GM18867 (cell line): ENCODE measurements around the gene P2RX2.

Experiments used
- ATAC-seq: cut with Tn5 transposase; IDR thresholded peaks from one replicate; pipeline ENCODE4 v1.9.1; 2021; ENCODE audit warnings: mild to moderate bottlenecking, moderate library complexity; ENCODE audit not compliant: unreplicated experiment

P2RX2 gene

DNA sequence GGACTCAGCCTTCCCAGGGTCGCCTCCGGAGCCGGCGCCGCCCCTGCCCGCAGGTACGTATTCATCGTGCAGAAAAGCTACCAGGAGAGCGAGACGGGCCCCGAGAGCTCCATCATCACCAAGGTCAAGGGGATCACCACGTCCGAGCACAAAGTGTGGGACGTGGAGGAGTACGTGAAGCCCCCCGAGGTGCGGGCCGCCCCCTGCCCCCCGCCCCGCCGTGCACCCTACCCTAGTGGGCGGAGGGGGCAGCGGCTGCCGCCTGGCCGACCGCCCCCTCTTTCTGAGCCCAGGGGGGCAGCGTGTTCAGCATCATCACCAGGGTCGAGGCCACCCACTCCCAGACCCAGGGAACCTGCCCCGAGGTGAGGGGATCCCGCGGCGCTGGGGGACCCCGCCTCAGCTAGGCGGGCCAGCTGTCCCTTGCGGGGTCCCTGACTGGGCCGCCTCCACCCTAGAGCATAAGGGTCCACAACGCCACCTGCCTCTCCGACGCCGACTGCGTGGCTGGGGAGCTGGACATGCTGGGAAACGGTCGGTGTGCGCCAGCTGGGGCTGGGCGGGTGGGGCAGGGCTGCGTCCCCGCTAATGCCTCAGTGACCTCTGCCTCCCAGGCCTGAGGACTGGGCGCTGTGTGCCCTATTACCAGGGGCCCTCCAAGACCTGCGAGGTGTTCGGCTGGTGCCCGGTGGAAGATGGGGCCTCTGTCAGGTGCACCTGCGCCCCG, 973 bp downstream of the P2RX2 start:
- ATAC-seq, result no peak

DNA sequence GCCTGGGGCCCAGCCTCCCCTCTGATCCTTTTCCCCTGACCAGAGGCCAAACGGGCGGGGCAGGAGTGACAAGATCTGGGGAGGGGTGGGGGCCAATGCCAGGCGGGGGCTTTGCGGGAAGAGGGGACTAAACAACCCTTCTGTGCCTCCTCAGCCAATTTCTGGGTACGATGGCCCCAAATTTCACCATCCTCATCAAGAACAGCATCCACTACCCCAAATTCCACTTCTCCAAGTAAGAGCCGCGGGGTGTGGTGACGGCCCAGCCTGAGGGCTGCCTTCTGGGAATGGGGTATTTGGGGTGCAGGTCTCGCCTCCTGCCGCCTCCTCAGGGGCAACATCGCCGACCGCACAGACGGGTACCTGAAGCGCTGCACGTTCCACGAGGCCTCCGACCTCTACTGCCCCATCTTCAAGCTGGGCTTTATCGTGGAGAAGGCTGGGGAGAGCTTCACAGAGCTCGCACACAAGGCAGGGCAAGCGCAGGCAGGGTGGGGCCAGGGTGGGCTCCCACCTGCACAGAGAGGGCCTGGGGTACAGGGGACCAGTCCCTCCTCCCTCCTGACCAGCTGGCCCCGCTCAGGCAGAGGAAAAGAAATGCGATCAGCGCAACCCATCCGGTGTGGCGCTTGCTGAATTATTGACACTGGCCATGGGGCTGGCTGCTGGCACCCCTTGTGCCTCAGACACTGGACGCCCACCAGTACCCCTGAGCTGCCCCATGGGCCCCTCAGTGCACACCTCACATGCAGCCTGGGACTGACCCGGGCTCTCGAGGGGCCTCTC, 1.7 kb downstream of the P2RX2 start:
- ATAC-seq, result no peak

DNA sequence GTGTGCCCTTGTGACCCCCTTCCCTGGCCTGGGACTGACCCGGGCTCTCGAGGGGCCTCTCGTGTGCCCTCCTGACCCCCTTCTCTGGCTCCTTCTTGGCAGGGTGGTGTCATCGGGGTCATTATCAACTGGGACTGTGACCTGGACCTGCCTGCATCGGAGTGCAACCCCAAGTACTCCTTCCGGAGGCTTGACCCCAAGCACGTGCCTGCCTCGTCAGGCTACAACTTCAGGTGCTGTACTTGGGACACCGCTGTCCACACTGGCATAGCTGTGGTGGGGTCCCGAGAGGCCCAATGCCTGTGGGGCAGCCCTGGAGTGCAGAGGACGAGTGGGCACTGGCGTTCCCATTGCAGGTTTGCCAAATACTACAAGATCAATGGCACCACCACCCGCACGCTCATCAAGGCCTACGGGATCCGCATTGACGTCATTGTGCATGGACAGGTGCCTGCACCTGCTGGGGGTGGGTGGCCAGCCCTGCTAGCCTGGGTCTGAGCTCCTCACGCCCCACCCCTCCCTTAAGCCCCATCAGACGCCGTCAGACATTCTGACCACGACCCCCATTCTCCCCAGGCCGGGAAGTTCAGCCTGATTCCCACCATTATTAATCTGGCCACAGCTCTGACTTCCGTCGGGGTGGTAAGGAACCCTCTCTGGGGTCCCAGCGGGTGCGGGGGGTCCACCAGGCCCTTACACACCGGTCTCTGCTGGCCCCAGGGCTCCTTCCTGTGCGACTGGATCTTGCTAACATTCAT, 2.5 kb downstream of the P2RX2 start:
- ATAC-seq, result no peak

DNA sequence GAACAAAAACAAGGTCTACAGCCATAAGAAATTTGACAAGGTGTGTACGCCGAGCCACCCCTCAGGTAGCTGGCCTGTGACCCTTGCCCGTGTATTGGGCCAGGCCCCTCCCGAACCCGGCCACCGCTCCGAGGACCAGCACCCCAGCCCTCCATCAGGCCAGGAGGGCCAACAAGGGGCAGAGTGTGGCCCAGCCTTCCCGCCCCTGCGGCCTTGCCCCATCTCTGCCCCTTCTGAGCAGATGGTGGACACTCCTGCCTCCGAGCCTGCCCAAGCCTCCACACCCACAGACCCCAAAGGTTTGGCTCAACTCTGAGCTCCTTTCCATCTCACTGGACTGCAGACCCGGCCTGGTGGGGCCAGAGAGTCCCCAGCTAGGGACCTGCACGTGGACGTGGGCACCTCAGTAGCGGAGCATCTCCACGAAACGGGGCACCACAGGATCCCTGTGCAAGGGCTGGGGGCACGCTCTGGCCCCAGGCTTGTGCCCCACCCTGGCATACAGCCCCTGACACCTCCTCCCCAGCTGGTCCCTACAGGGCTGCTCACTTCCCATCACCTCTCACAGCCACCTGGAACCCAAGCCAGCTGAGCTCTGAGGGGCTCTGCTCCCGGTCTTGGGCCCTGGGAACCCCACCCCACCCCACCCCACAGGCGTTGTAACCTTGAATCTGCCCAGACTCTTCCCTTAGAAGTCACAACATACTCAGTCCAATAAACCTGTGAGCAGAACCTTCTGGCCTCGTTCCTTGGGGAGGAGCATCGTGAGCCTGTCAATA, 3.3 kb downstream of the P2RX2 start:
- no peak for ATAC-seq

DNA sequence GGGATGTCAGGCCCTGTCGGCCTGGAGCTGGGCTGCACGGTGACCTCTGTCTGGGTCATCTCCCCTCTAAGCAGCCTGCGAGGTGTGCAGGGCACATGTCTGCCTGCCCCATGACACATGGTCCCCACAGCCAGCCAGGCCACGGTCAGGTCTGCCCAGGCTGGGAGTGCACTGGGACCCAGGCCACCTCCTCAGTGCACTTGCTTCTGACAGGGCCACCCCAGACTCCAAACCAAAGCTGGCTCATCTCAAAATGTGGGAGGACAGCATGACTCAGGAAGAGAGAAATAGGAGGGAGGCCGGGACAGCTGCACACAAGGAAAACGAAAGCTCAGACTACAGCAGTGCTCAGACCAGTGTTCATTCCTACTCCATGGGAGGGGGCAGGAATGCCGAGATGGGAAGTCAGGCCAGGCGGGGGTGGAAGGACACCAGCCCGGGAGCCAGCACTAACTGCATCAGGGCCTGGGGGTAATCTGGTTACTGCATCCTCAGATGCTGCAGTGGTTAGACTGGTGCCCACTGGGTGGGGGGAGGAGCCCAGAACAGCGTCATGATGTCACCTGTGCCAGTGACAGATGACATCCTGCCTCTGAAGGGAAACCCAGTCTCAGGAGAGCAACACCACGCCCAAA, 4.0 kb downstream of the P2RX2 start:
- no peak for ATAC-seq

DNA sequence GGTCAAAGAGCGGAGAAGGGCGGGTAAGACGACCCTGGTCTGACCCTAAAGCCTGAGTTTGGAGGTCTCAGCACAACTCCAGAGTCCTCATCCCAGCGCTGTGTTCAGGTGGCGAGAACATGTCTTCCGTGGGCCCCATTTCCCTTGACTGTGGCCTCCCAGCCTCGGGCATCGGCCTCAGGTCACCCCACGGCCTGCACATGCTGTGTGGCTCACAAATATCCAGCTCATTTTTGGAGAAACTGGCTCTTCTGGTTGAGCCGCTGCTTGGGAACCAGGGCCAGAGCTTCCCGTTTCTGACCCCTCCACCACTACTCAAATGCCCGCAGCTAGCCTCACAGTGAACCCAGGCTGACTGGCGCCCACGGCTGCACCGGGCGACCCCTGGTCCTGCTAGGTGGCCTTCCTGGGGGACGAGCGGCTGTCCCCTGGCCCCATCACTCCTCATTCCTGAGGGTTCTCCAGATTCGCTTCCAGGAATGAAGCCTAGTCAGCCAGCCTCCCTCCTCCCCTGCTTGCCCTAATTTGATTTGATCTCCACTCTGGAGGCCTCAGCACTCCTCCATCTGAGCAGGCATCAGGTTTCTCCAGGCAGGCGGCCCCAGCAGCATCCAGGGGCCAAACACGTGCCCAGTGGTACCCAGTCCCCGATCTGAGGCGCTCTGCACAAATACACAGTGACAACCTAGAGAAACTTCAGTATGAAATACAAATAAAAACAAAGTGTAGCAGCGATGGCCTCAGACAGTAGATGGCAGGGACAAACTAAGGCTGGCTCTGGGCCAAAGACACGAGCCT, 4.7 kb downstream of the P2RX2 start:
- no peak for ATAC-seq

DNA sequence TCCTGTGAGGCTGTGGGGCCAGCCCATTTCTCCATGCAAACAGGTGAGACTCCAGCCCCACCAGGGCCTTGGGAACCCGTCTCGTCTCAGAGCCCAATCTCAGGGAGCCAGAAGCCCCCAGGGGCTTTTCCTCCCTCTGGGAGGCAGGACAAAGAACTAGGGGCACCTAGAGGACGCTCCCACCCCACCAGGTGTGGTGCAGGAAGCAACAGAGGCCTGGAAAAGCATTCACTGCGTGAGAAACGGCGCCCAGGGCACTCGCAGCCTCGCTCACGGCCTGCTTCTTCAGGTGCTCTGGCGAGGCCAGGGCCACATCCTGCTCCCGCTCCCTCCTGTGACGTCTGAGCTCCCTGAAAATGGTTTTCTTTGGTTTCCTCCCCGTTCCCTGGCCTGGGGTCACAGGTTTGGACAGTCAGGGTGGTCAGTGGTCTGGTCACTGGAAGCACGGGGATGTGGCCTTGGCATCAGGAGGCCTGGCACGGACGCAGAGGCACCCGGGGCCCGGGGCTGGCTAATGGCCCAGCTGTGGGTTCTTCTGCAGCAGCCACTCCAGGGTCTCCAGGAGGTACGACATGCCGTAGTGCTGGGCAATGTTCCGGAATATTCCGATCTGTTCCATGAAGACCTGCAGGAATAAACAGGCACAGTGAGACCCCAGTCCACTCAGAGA, 5.7 kb downstream of the P2RX2 start:
- ATAC-seq, result no peak

DNA sequence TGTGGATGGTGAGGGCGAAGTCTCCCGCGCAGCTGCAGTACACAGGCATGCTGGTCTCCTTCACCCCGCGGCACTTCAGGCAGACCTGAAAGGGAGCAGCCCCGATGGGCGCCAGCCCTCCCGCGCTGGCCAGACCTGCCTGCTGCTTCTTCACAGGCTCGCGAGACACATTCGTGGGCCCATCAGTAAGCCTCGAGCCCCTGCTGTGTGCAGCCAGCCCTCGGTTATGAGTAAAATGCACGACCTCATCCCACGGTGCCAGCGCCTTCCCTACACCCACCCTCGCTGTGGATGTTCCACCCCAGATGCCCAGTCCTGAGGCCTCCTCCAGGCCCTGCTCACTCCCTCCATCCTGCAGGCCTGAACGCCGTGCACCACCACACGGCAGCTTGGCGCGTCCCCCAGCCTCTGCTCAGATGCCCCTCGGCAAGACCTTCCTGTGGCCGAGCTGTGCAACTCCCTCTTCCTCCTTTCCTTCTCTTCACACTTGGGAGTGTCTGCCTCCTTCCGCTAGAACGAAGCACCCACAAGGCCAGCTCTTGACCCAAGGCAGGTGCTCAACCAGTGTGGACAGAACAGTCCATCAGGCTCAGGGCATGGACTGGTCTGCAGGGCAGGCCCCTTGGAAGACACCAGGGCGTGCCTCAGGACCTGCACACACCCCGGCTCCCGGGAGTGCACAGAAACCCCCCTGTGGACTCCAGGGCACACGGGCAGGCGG, 6.5 kb downstream of the P2RX2 start:
- no peak for ATAC-seq

DNA sequence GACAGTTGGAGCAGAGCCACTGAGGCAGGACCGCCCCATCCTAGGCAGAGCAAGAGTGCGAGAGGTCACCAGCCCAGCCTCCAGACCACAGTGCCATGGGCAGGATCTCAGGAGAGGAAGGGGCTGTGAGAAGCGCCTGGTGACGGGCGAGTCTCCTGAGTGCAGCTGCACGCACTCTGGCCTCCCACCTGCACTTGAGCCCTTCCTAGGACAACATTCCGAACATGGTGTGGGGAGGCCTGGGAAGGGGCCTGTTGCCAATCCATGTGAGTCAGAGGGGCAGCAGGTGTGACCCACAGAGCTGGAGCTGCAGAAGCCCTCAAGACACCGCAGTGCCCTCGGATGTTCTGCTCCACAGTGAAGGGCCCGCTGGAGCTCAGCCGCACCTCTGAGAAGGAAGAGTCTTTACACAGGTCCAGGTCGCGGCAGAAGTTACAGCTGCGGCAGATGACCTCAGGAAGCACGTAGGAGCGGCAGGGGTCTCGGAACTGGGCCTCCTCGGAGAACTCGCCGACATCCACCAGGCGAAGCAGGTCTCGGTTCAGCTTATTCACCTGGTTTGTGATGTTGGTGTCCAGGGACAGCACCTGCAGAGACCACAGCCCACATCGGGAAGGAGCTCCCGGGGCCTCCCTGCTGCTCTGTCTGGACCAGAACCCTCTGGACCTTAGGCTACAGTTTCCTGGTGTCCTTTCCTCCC, 7.3 kb downstream of the P2RX2 start:
- ATAC-seq, result no peak

DNA sequence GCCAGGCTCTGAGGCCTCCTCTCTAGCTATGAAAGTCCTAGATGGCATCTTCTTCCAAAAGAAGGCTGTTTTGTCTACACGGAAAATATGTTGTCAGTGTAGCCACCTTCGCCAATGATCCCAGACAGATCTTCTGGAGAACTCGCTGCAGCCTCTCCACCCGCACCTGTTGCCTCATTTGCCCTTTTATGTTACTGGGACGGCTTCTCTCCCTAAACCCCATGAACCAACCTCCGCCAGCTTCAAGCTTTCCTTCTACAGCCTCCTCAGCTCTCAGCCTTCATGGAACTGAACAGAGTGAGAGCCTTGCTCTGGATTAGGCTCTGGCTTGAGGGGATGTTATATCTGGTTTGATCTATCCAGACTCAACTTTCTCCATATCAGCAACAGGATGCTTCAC, 10.8 kb downstream of the P2RX2 start:
- no peak for ATAC-seq

DNA sequence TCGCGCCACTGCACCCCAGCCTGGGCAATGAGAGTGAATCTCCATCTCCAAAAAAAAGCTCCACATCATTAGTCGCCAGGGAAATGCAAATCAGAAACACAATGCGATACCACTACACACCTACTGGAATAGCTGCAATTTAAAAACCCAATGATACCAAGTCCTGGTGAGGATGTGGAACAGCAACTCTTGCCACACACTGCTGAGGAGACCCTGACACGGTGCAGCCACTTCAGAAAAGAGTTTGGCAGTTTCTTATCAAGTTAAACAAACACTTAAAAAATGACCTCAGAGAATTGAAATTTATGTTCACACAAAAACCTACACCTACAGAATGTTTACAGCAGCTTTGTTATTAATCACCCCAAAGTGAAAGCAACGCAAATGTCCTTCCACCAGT, 12.1 kb downstream of the P2RX2 start:
- ATAC-seq, result no peak

DNA sequence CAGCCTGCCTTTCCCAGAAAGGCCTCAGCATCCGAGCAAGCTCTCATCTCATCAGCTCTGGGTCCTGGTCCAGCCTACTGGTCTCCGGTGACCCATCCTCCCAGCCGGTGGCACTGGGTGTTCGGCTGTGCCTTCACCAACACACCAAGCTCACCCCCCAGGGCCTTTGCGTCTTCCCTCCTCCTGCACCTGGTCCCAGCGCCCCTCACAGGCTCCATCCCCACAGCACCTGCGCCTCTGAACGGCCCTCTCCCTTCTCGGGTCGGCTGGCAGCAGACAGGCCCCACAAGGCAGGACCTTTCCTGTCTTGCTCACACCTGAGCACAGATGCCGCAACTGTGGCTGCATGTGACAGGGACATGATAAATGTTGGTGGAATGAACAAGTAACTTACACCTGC, 13.1 kb downstream of the P2RX2 start:
- no peak for ATAC-seq

DNA sequence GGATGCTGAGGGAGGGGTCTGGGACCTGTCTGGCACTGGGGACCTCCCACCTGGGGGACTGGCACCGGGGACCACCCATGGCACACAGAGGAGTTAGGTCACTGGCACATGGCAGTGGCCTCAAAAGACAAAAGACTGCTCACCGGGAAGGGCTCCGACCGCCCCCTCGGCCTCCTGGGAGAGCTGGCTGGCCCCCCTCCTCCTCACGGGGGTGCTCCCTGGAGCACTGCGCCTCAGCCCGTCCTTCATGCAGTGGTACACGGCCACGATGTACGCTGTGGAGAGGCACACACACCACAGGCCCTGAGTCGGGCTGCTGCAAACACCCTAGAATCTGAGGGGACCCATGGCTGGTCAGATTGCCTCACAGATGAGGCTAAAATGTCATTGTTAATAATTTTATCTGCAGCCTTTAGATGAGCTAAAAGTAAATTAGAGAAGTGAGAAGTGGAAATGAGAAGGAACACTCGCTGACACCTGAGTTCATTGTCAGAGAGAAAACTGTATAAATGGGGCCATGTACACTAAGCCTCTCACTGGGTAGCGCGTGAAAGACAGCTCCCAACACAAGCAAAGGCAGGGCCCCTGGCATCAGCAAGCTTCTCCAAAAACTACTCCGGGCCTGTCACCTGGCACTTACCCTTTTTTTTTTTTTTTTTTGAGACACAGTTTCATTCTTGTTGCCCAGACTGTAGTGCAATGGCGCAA, 14.1 kb downstream of the P2RX2 start:
- ATAC-seq, result no peak

DNA sequence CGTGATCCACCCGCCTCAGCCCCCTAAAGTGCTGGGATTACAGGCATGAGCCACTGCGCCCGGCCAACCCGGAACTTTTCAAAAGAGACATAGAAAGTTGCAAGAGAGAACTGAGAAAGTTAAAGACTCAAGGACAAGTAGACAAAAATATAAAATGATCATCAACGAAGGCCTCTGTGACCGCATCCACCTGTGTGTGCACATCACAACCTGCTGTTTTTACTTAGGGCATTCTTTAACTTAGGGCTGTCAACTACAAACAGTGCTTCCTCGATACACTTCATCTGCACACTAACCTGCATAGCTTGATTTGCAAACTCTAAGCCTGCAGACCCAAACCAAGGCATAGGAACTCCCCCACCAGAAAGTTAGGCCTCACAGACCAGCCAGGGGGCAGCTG, 14.8 kb downstream of the P2RX2 start:
- no peak for ATAC-seq

DNA sequence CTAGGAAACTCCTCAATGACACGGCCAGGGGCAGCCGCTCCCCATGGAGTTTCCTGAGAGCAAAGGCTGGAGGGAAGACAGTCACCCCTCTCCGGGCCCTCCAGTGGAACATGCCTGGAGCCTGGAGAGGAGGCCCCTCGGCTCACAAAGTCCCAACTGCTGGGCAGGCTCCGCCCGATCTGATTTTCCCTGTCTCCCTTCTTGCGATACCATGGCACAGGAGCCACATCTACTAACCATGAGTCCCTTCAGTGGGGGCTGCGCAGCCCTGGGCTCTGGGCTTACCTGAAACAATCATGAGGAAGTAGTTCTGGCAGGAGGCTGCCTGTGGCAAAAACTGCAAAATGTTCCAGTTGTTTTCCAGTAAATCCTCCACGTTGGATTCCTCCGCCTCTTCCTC, 15.3 kb downstream of the P2RX2 start:
- ATAC-seq, result no peak

DNA sequence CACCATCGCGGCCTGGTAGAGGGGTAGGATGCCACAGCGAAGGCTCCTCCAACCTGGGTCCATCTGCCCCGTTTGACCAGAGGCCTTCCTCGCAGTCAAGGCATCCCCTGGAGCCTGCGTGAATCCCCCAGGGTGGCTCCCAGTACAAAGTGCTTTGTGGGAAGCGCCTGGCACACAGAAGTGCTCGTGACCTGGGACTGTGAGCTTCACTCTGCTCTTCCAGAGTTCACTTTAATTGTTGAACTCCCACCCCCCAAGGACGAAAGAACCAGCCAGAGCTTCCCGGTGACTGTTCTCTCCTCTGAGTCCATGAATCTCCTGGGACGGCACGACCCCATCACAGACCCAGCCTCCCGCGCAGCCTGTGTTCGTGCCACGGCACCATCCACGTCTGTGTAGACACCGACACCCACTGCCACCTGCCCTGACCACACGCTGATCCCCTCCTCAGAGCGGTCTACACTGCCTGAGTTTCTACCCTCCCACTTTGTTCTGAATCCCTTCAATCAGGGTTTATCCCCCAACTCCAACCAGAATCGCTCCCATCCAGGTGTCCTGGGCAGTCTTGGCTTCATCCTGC, 15.9 kb downstream of the P2RX2 start:
- no peak for ATAC-seq
